Measurements from ENCODE around the gene TENM4.
"Not testable (repeated sequence)": the region's sequence is repeated elsewhere in the genome, so short reads cannot be mapped to it uniquely, and the experiment has no call there.

Gene TENM4

DNA sequence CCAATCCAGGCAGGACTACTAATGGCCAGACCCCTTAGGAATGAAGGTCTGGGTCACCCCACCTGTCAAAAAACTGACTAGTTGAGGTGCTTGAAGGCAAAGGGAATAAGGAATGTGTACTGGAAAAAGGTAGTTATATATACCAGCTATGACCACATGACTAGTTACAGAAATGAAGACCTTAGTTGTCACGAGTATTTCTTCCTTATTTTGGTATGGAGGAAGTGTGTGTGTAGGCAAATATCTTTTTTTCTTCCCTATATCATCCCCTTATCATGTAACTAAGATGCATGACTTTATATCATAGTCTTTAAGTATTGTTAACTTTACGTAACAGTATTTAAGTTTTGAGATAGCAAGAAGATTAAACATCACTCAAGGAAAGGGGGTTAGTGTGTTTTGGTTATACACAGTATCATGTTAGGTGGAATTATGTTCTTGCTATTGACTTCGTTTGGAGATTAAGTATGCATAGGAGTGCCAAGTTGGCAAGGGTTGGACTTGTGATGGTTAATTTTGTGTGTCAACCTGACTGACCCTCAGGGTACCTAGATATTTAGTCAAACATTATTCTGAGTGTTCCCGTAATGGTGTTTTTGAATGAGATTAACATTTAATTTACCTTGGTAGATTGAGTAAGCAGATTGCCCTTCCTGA lies 828.0 kb downstream of the TENM4 start:
- DNase-seq (ENCODE audit: low read depth) = no peak
- TF ChIP-seq, protein P1, sequence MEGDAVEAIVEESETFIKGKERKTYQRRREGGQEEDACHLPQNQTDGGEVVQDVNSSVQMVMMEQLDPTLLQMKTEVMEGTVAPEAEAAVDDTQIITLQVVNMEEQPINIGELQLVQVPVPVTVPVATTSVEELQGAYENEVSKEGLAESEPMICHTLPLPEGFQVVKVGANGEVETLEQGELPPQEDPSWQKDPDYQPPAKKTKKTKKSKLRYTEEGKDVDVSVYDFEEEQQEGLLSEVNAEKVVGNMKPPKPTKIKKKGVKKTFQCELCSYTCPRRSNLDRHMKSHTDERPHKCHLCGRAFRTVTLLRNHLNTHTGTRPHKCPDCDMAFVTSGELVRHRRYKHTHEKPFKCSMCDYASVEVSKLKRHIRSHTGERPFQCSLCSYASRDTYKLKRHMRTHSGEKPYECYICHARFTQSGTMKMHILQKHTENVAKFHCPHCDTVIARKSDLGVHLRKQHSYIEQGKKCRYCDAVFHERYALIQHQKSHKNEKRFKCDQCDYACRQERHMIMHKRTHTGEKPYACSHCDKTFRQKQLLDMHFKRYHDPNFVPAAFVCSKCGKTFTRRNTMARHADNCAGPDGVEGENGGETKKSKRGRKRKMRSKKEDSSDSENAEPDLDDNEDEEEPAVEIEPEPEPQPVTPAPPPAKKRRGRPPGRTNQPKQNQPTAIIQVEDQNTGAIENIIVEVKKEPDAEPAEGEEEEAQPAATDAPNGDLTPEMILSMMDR (IDR thresholded peaks at IDR 0.05; ENCODE audit: low read depth, low read length, missing control alignments) = no peak
- no peak overlapping the region for H3K4me3 ChIP-seq (ENCODE audit: low read depth, low read length)

DNA sequence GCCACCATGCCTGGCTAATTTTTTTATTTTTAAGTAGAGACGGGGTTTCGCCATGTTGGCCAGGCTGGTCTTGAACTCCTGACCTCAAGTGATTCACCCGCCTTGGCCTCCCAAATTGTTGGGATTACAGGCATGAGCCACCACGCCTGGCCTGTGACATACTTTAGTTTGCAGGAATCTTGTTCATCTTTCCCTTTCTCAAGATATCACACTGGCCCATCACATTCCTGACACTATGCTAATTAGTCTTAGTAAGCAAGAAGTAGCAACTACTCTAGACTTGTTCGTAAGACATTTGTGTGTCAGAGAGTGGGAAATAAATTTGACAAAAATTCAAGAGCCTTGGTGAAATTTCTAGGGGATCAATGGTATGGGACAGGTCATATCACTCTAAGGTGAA lies 831.5 kb downstream of the TENM4 start:
- not testable (repeated sequence) for H3K4me3 ChIP-seq (ENCODE audit: low read depth, low read length); DNase-seq (ENCODE audit: low read depth)

DNA sequence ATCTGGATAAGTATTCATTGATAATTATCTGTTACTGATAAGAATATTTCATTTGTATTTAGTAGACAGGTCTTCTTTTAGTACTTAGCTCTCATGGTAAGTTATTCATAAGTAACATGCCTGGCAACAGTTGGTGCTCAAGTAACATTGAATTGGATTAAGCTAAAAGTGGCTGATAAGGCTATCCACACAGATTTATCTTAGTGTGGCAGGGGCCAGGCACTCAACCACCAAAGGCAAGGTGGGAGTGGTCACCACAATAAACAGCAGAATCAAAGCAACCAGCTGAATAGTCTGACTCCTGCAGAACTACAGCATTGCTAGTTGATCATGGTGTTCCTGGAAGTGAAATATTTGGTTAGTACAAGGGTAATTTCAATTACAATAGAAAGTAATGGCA lies 833.1 kb downstream of the TENM4 start:
- TF ChIP-seq, protein P1 (IDR thresholded peaks at IDR 0.05; ENCODE audit: low read depth, low read length, missing control alignments) = no peak
- no peak for DNase-seq (ENCODE audit: low read depth)
- H3K4me3 ChIP-seq (ENCODE audit: low read depth, low read length) = no peak overlapping the region

DNA sequence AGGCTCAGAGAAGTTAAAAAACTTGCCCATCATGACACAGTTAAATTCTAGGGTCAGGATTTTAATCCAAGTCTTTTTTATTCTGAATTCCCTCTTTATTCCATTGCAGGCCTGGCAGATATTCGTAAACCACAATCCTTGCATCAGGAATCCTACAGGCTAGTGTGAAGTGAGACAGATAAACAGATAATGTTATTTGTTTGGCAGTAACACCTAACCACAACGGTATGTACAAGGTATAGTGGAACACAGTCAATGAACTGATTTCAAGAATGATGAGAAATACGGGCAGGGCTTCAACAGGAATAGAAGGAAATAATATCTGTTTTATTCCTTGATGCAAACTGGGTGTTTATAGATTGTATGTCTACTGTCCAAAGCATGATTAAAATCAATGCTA lies 834.2 kb downstream of the TENM4 start:
- no peak for DNase-seq (ENCODE audit: low read depth)
- no peak overlapping the region for H3K4me3 ChIP-seq (ENCODE audit: low read depth, low read length)
- TF ChIP-seq, protein P1 (IDR thresholded peaks at IDR 0.05; ENCODE audit: low read depth, low read length, missing control alignments) = no peak

DNA sequence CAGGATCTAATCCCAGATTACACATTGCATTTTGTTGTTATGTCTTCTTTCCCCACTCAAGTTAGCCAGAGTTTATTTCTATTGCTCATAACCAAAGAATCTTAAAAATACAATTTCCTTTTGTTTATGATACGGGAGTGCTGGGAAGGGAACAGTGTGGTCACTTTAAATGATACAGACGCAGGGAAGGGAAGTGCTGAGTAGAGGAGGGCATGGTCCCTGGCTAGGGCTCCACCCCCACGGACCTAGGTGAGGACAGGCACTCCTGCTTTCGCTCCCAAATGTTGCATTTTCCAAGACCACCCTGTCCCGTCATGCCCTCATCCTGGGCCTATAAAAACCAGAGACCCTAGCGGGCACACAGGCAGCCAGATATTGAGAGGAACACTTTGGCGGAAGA lies 835.5 kb downstream of the TENM4 start:
- DNase-seq (ENCODE audit: low read depth) = no peak
- H3K4me3 ChIP-seq (ENCODE audit: low read depth, low read length) = no peak overlapping the region

DNA sequence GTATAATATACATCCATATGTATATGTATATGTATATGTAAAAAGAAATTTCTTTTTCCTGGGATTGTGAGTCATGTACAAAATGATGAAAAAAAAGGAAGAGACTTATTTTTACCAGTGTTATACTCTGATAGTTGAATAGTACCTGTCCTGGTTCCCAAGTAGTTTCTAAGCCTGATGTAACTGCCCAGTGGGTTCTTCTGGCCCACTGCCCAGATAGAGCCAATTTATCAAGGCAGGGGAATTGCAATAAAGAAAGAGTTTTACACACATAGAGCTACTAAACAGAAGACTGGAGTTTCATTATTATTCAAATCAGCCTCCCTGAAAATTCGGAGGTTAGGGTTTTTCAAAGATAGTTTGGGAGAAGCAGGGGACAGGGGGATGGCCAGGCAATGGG lies 837.0 kb downstream of the TENM4 start:
- TF ChIP-seq, protein P1 (IDR thresholded peaks at IDR 0.05; ENCODE audit: low read depth, low read length, missing control alignments) = no peak
- DNase-seq (ENCODE audit: low read depth) = no peak
- no peak overlapping the region for H3K4me3 ChIP-seq (ENCODE audit: low read depth, low read length)

More for the DNA sequence above, 835.5 kb downstream of the TENM4 start:
- TF ChIP-seq, protein P1 (IDR thresholded peaks at IDR 0.05; ENCODE audit: low read depth, low read length, missing control alignments) = no peak
